NK-92 (cell line): Measurements from ENCODE around the gene PCP4.

Experiments used
- DNase-seq: peaks from one replicate; lab custom pipeline; 2025; ENCODE audit not compliant: unreplicated experiment; lab: John Stamatoyannopoulos, UW

PCP4 gene

GRCh38 chr21:39969691-39970364, 102.6 kb downstream of the PCP4 start:
- DNase-seq, result no peak

- no peak for DNase-seq
Measured at GRCh38 chr21:39971956-39972355, 104.7 kb downstream of the PCP4 start.

GRCh38 chr21:39972471-39972870, 105.2 kb downstream of the PCP4 start:
- DNase-seq, result no peak

GRCh38 chr21:39972976-39973770, 105.9 kb downstream of the PCP4 start:
- DNase-seq, result no peak

GRCh38 chr21:39976800-39977199, 109.6 kb downstream of the PCP4 start:
- no peak for DNase-seq
